NCI-H1694 treated with DMSO at 0.1 percent for 48 hours (cell line): ENCODE results near the gene PAX8.
"Not testable (repeated sequence)": the region's sequence is repeated elsewhere in the genome, so short reads cannot be mapped to it uniquely, and the experiment has no call there.

Experiments
- DNase-seq: peaks from one replicate; lab custom pipeline; 2025; lab: John Stamatoyannopoulos, UW

The PAX8 gene

GRCh38 chr2:113288674-113289149, 10.0 kb upstream of the PAX8 start:
- DNase-seq, result not testable (repeated sequence)

- not testable (repeated sequence) for DNase-seq
Measured at GRCh38 chr2:113288117-113288673, 9.5 kb upstream of the PAX8 start.

- no peak for DNase-seq
Measured at GRCh38 chr2:113285816-113286215, 7.1 kb upstream of the PAX8 start.

GRCh38 chr2:113284999-113285398, 6.3 kb upstream of the PAX8 start:
- not testable (repeated sequence) for DNase-seq

GRCh38 chr2:113284476-113284875, 5.8 kb upstream of the PAX8 start:
- DNase-seq, result no peak

- no peak for DNase-seq
Measured at GRCh38 chr2:113283704-113284284, 5.1 kb upstream of the PAX8 start.

GRCh38 chr2:113282747-113283533, 4.2 kb upstream of the PAX8 start:
- DNase-seq, result no peak

GRCh38 chr2:113281910-113282746, 3.4 kb upstream of the PAX8 start:
- no peak for DNase-seq

GRCh38 chr2:113278073-113278741, 514 bp downstream of the PAX8 start:
- no peak for DNase-seq

- DNase-seq, result no peak
Measured at GRCh38 chr2:113277474-113278072, 1.1 kb downstream of the PAX8 start.

- no peak for DNase-seq
Measured at GRCh38 chr2:113276761-113277425, 1.8 kb downstream of the PAX8 start.

- no peak for DNase-seq
Measured at GRCh38 chr2:113276216-113276760, 2.4 kb downstream of the PAX8 start.

GRCh38 chr2:113275556-113276215, 3.0 kb downstream of the PAX8 start:
- DNase-seq, result no peak

- DNase-seq, result no peak
Measured at GRCh38 chr2:113274432-113274831, 4.3 kb downstream of the PAX8 start.

GRCh38 chr2:113273981-113274380, 4.7 kb downstream of the PAX8 start:
- DNase-seq, result no peak

GRCh38 chr2:113273027-113273551, 5.6 kb downstream of the PAX8 start:
- no peak for DNase-seq

- DNase-seq, result no peak
Measured at GRCh38 chr2:113272477-113272876, 6.2 kb downstream of the PAX8 start.

- DNase-seq, result no peak
Measured at GRCh38 chr2:113268621-113269360, 9.9 kb downstream of the PAX8 start.

- DNase-seq, result no peak
Measured at GRCh38 chr2:113266431-113266830, 12.3 kb downstream of the PAX8 start.
